Central memory CD4-positive, alpha-beta T cell (primary cell): Measurements from ENCODE around the gene PLCH1.

Source experiments
- DNase-seq: peaks from one replicate; pipeline ENCODE4 v3.0.0; 2022

PLCH1 gene

DNA sequence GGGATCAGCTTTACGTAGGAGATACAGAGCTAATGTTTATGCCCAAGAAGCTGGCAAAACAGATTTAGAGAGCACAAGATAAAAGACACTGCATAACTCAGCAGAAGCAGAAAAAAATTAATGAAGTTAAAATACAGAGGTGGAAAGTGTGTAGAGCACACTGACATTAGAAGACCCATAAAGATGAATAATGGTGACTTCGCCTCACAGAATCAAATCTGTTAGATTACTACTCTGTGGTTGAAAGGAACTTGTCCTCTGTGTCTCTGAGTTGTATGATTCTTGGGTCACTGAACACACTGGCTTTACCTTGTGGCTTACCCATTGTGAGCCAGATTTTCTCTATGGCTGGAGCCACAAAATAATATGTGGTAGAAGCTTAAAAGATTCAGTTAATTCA lies 224.4 kb downstream of the PLCH1 start:
- no peak for DNase-seq

DNA sequence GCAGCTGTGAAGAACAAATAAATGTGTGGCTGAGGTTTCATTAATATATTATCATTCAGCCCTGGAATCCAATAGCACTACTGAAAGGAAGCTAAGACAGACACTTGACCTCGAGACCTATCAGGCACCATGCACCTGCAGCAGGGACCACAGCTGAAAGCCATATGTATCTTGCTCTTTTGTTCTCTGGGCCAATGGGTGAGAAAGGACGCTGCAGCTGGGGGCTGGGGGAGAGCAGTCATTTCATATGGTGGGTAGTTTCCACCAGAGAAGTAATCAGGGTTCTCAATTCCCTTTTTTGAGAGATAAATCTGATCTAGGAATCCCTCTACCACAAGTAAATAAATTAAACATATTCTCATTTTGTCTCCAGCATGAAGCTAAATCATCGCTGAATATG lies 225.8 kb downstream of the PLCH1 start:
- no peak for DNase-seq

DNA sequence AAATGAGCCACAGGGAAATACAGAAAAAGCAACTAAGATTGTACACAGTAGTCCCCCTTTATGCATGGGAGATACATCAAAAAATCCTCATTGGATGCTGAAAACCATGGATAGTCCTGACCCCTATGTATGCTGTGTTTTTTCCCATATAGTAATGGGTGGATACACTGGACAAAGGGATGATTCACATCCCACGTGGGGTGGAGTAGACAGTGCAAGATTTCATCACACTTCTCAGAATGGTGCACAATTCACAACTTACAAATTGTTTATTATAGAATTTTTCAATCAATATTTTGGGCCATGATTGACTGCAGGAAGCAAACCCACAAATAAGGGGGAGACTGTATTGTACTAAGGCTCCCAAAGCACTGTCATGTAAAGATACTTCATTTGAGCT lies 227.0 kb downstream of the PLCH1 start:
- no peak for DNase-seq

DNA sequence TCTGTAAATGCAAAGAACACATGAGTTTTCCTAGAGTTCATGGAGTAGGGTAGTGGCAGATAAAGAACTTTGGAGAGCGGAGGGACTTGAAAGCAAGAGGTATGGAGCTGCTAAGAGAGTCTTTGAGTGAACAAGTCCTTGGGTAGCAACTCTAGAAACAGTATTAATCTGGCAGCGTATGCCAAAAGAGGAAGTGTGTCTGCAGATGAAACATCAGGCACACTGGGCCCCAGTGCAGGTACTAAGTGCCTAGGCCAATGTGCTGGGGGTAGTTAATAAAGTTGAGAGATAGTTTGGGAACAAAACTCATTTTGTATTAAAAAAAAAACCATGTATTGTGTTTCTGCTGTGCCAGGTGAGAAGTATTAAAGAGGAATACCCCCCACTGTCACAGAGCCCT lies 228.4 kb downstream of the PLCH1 start:
- DNase-seq, result no peak

DNA sequence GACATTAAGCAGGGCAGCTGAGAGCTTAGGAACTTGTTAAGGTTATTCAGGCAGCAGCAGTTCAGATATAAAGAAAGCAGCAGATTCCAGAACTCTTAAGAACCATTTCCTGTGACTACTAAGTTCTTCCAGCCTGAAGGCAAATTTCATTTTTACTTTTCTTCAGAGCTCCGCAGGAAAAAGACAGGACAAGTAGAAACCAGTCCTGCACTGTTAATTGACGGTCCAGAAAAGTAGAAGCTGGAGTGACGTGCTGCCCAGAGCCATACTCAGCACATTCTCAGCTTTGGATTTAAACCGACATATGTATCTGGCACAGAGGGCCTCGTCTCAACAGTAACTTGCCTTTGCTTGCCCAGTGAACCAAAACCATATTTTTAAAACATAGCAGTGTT lies 232.0 kb downstream of the PLCH1 start:
- DNase-seq, result no peak

DNA sequence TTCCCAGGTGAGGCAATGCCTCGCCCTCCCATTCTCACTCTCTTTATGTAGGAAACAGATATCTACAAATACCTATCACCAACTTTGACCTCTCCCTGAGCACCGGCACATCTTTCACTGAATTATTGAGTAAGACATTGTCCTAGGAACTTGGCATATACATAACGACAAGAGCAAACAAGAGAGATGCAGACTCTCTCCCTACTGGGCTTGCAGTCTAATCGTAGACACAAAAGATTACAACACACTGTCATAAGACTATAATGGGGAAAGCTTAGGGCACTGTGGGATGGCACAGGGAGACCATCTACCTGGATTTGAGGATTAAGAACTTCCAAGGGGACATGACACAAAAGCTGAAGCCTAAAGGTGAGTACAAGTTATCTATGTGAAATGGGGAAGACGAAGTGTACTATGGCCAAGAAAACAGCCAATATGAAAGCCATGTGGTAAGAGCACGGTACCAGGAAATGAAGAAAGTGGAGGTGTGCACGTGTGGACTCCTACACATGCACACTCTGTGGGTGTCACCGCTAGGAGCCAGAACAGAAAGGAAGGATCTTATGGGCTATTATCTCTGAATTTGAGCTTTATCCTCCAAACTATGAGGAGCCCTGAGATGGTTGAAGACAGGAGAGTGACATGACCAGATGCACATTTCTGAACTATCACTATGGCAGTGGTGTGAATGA lies 232.6 kb downstream of the PLCH1 start:
- no peak for DNase-seq

DNA sequence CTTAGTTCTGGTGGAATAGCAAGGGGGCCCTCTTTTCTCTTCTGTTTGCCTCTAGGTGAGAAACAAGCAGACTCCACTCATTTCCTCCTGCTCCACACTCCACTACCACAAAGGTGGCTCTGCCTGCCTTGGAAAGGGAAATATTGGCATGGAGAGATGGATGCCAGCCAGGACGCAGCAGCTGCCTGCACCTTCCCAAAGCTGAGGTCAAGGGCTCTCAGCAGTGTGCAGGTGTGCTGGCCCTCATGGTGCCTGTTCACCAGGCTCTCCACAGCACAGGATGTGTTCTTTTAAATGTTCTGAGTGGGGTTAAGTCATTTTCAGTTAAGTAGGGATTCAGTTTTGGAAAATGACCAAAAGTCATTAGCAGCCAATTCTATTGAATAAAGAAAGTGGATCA lies 240.2 kb downstream of the PLCH1 start:
- no peak for DNase-seq

DNA sequence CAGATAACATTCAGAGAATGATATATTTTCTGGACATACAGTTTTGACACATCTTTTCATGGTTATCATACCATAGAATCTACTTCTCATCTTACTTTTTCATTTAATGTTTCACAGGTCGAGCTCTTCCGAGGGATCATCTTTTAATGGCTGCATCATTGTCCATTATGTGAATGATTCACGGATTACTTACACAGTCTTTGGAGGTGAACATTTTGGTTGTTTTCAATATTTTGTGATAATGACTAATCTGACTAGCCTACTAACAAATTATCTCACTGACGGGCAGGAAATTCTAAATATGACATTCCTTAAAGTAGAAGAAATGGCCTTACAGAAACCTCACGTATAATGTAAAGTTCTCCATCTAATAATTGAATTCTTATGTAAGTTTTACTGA lies 242.2 kb downstream of the PLCH1 start:
- no peak for DNase-seq

DNA sequence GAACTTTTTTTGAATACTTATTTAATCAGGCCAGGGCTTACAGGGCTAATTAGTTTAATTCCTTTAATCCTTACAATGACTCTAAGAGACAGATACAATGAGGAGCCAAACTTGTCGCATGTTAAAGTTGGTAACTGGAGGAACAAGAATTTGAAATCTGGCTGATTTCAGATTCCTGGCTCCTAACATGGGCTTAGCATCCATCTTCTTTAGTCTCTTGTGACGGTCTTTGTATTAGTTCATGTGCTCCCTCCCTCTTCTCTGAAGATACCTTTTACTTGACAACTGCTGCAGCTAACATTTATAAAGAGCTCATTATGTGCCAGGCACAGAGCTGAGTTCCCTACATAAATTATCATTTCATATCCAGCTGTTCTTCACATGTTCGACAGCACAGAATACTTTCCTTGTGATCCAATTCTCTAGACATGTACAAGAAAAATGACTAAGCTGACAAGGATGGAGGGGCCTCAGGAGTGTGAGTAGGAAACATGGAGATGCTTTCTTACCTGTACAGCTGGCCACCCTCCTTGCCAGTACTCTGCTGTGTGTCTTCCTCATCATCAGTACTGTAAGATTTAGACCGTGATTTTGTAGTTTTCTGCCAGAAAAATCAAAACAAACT lies 244.6 kb downstream of the PLCH1 start:
- DNase-seq, result no peak

DNA sequence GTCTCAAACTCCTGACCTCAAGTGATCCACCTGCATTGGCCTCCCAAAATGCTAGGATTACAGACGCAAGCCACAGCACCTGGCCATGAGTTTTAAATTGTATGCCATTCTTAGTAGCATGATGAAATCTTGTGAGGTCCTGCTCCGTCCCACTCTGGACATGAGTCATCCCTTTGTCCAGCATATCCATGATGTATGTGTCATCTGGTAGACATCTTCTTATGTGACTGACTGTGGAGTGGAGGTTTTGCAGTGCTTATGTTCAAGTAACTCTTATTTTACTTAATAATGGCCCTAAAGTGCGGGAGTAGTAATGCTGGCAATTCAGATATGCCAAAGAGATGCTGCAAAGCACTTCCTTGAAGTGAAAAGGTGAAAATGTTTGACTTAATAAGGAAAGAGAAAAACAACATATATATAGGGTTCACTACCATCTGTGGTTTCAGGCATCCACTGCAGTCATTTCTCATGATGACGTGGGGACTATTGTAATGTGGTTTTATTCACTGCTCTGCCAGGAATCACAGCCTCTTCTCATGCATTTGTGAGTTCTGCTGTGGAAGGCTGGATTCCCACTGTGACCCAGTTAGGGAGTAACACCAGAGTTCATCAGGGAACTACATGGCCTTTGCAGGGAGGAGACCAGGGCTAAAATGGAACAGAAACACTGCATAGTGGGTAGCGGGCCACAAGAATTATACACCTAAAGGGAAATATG lies 246.8 kb downstream of the PLCH1 start:
- DNase-seq, result no peak

DNA sequence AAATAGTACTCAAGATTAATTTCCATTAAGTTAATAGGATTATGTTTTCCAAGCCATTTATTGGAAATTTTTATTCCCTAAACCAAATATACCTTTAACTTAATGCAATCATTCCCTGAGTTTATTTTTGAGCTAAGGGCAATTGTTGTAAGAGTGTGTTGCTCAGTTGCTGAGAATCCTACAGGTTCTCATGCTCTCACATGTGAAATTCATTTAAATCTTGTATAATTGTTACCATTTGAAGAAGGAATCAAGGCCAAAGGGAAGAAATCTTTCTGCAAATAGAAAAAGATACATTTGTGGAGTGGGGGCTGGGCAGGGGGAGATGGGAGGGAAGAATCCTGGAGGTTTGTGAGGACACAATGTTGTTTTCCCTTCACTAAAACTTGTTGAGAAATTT lies 248.7 kb downstream of the PLCH1 start:
- DNase-seq, result no peak

DNA sequence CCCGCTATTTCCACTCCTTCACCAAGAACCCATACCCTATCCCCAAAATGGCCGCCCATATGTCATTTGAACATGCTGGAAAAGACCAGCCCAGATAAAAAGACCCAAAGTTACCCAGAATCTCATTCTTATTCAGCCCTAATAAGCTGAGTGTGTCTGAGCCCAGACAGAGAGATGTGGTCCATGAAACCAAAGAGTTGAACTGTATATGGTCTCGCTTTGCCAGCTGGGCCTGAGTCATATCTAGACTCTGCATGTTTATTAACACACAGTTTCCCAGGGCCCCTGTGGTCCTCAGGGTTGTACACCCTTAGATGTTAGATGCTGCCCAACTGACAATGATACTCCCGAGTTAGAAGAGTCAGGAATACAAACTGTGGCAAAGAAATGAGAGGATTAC lies 249.5 kb downstream of the PLCH1 start:
- no peak for DNase-seq

DNA sequence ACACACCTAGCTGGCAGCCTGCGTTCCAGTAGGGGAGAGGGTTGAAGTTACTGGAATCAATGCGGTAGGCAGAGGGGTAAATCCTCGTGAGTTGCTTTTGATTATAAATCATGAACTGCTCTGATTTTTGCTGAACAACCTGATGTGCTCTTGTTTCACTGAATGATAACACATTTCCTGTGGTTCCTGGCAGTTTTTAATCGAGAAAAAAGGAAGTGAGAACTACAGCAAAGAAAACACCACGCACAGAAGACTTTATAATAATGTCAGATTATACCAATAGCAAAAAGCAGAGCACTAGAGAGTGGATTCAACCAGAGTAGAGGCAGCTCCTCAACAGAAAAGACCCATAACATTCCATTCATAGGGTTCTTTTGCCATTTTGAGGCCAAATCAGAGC lies 250.5 kb downstream of the PLCH1 start:
- DNase-seq, result no peak

DNA sequence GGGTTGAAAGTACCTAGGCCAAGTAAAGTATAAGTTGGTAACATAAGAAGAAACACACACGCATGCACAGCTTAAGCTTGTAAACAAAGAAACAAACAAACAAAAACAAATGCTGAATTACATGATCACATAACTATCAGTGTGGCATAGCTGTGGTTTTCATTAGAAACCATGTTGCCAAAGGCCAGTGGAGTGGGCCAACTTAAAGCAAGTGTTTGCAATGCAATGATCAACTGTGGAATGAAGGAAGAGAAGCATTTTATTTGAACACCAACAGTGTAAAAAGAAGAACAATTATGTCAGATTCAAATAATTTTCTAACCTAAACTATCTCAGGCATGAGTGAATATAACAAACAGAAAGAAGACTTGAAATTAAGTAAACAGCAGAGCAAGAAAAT lies 252.0 kb downstream of the PLCH1 start:
- no peak for DNase-seq

DNA sequence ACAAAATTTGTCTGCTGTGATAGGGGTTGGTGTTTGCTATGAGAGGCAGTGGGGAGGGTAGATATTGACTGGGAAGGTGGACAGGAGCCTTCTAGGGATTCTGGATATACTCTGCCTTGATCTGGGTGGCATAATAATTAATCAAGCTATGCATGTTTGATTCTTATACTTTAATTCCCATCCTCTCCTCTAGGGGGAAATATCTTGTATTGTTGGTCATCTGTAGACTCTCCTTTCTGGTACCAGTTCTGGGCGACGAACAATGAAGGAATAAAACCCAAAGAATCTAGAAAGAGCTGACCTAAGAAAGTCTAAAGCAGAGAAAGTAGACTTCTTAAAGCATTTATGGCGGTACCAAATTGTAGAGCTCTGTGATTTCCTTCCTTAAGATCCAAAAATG lies 253.2 kb downstream of the PLCH1 start:
- DNase-seq, result no peak

DNA sequence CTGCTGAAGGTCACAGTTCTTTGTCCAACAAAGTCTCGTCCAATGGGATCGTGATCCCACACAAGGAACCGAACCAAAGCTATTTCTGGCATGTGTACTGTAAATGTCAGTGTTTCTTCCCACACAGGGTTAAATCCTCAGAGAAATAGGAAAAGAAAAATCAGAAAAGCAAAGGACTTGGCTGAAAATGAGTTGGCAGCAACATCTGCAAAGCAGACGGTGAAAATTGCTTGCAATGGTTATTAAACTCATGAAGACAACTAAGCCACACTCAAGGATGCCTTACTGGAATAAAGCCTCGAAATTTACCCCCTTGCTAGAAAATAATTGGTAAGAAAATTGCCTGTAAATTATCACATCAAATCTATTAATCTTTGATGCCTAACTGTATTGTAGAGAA lies 256.2 kb downstream of the PLCH1 start:
- DNase-seq, result no peak

DNA sequence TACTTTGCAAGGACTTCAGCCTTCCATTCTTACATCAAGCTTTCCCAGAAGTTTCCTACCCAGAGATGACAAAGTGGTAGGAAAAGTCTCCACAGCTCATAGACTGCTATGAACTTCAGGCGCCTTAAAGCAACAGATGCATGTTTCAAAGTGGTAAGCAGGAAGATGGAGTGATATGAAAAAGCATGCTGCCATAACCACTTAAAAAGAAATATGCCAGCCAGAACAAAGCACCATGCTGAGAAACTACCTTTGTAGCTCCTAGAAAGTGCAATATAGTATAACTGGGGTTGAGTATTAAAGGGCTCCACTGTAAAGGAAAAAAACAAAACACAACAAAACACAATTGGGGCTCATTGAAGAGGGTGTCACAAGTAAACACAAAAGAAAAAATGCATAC lies 259.0 kb downstream of the PLCH1 start:
- no peak for DNase-seq

DNA sequence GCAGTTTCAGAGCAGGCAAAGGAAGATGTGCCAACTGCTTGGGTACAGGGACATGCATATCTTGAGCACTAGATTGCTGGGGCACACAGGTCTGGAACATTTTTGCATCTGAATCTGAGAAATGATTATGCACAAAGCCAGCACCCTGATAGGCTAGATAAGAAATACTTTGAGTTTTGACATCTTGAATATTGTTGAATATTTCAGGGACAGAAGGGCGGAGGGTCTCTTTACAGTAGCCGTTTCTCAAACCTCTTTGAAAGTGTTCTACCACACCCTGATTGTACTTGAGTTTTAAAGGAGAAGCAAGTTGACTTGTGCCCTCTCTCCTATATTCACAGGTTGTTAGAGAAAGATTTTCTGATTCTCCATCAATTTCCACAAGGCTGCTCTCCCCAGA lies 263.3 kb downstream of the PLCH1 start:
- DNase-seq, result no peak

DNA sequence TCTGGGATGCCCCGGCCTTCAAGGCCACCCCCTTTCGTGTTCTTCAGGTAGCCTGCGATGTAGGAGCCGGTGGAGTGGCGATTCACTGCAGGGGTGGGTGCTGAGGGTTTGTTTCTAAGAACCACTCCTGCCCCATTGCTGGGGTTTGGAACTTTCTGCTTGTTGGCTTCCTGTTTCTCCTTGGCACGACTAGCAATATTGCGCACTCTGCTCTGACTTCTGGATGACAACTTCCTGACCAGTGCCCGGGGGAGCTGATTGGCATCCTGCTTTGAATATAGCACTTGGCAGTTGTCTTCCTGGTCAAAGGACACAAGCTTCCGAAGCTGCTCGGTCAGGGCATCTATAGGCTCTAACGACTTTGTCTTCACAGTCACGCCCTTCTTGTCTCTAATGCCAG lies 263.8 kb downstream of the PLCH1 start:
- DNase-seq, result no peak

DNA sequence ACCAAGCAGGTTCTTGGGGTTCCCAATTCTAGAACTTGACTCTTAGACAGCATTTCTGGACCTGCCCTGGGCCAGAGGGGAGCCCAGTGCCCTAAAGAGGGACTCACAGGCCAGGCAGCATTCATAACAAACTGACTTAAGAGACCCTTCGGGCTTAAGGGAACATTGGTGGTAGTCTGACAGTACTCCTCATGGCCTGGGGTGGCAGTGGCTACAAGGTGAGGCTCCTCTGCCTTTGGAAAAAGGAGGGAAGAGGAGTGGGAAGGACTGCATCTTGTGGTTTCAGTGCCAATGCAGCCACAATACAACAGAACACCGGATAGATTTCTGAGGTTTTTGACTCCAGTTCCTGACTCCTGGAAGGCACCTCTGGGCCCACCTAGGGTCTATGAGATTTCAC lies 279.2 kb downstream of the PLCH1 start:
- no peak for DNase-seq

DNA sequence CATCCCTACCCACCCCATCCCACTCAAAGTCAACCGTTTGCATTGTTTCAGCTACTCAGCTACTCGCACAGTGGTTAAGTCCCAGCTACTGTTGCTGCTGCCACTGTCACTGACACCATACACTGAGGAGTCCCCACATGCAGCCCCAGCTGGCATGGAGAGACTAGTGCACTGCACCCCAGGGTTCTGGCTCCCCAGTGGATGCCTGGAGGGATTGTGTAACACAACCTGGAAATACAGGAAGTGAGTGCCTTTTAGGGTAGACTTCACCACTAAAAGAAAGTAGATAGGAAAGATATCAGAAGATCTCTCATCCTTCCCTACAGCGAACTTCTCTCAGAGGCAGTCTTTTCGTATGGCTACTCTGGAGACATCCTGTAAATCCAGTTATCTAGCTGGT lies 282.2 kb downstream of the PLCH1 start:
- DNase-seq, result no peak

DNA sequence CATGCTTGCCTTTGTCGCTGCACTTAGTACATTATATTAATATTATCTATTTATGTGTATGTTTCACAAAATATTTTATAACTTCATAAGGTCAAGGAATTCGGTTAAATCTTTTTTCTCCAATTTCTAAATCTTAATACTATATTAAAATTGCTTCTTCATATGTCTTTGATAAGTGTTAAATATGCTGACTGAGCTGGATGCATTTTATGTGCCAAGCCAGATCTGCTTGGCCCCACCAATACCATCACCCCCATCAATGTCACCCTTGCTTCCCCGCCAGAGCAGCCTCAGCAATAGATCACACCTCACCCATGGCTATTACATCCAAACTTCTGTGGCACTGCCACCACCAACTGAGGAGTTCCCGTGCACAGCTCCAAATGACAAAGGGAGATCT lies 287.3 kb downstream of the PLCH1 start:
- no peak for DNase-seq

DNA sequence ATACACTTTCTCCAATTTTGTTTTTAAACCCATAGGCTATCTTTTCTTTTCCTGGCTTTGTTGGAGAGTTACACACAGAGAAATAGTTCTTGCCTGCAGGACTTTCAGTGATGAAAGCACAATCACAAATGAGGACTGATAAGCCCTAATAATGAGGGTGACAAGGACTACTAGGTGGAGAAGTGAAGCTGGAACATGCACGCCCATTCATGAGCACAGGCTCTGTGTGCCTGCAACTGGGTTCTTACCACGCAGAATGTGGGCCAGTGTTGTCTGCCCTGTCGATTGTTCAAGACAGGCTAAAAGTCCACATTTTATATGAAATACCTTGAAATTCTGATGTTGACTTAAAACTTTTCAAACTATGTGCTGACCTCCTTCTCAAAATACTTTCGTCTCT lies 289.1 kb downstream of the PLCH1 start:
- DNase-seq, result no peak

DNA sequence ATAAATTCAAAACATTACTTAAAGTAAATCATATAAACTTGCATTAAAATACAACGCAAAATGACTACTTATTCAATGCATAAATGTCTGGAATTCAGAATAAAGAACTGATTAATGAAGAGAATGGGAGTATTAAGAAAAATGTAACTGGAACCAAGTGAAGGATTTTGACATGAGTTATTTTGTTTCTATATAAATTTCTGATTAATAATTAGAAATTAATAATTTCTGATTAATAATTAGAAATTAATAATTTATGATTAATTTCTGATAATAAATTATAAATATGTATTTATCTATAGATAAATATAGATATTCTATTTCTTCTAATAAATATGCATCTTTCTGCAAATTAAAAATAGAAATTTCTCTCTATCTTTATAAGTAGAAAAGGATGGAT lies 291.4 kb downstream of the PLCH1 start:
- DNase-seq, result no peak
